Activated B cell treated with CpG ODN at 0.5 μM for 24 hours (primary cell): ENCODE data around the gene ATP13A5. TPM values are rescaled to one million over a fixed set of nuclear protein-coding genes. Genes with fewer than 3 reads are reported as not detected.

ENCODE experiments used
- ATAC-seq: fragments of 200-7000 bp; cut with Tn5 transposase; one replicate; pipeline ENCODE4 v1.10.0; 2021; ENCODE audit warnings: low read depth, mild to moderate bottlenecking, moderate library complexity
- CTCF ChIA-PET: fragments of 350-600 bp; sonication (Branson Sonifier 250); formaldehyde crosslinking; loops from one replicate; lab custom pipeline; 2021; ENCODE audit warnings: antibody characterized with exemption; lab: Charles Lee
- POLR2A ChIA-PET: fragments of 350-600 bp; sonication (Branson Sonifier 250); formaldehyde crosslinking; loops from one replicate; lab custom pipeline; 2021; ENCODE audit warnings: antibody characterized with exemption; lab: Charles Lee
- DNase-seq: peaks from one replicate; pipeline ENCODE4 v3.0.0; 2022
- H3K27ac Mint-ChIP-seq: one replicate; pipeline ENCODE4 v1.8.0; 2020; ENCODE audit warnings: mixed read lengths
- H3K27me3 Mint-ChIP-seq: one replicate; pipeline ENCODE4 v1.8.0; 2021; ENCODE audit warnings: mixed read lengths
- H3K36me3 Mint-ChIP-seq: one replicate; pipeline ENCODE4 v1.8.0; 2021; ENCODE audit warnings: low read depth, mixed read lengths
- H3K4me1 Mint-ChIP-seq: one replicate; pipeline ENCODE4 v1.8.0; 2021; ENCODE audit warnings: mixed read lengths
- H3K4me3 Mint-ChIP-seq: one replicate; pipeline ENCODE4 v1.8.0; 2020; ENCODE audit warnings: mild to moderate bottlenecking, mixed read lengths
- H3K9me3 Mint-ChIP-seq: one replicate; pipeline ENCODE4 v1.8.0; 2020; ENCODE audit warnings: mixed read lengths
- intact Hi-C: fragments of 100-400 bp; cut with micrococcal nuclease; formaldehyde crosslinking; loops from one replicate; pipeline ENCODE4 v1.15.1; 2024
- total RNA-seq: library from RNA; stranded (reverse); gene quantifications from 2 replicates; pipeline ENCODE4 v1.2.3, GENCODE V29; 2022
- TF ChIP-seq, protein P1 (sequence below): fragments of 200-600 bp; IDR thresholded peaks from one replicate; pipeline ENCODE4 v1.8.0; 2022; ENCODE audit warnings: antibody characterized with exemption, mild to moderate bottlenecking

The ATP13A5 gene
- total RNA-seq, 1 donor from 2014 or later: not detected

DNA sequence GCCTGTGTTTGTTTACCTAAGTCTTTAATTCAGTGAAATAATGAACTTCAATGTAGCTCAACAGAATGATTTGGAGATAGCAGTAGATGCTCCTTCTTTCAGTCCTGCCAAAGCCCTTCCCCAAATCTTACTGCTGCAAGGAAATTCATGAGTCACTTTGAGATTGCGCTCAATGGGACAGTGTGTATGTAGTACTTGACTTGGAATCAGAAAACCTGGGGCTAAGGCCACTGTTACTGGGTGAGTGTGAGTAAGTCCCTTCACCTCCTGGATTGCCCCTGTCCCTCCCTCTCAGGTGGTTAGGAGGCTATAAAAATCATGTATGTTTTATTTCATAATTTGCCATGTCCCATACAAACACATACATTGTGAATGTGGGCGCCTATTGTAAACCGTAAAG lies 29.9 kb downstream of the ATP13A5 start:
- DNase-seq: no peak

DNA sequence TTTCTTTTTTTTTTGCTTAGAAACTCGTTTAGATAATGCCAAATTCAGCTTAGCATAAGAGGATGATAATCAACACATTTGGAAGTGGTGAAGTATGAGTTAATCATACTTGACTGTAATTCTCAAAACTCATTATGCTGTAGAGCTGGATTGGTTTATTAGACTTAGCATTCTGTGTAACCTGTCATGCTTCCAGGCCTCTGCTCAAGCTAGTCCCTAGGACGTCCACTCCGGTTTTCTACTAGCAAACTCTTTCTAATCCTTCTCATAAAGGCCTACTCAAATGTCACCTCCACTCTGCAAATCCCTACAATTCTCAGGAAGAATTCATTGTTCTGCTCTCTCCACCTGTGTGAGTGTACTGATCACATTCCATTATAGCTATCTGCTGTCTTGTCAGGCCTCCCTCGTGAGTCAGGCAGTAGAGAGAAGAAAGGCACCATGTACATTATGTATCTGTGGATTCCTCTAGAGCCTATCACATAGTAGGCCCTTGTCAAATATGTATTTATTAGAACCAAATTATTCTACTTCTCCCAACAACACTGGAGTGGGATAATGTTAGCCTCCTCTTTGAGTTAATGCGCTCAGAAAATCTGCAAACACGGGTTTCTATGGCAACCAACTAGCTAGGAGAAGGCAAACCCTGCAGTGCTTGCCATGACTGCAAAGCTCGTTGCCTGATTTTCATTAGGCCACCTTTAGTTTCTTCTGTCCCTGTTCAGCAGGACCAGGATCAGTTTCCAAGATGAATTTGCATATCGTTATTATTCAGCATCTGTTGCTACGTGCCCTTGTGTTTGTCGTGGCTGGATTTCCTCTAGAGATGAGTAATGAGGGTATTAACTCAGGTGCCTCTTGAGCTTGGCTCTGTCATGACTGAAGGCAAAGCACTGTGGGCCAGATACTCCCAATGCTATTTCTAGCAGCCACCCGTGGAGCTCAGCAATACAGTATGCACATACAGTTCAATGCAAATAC lies 30.7 kb downstream of the ATP13A5 start:
- POLR2A ChIA-PET: no interaction called here
- TF ChIP-seq, protein P1, sequence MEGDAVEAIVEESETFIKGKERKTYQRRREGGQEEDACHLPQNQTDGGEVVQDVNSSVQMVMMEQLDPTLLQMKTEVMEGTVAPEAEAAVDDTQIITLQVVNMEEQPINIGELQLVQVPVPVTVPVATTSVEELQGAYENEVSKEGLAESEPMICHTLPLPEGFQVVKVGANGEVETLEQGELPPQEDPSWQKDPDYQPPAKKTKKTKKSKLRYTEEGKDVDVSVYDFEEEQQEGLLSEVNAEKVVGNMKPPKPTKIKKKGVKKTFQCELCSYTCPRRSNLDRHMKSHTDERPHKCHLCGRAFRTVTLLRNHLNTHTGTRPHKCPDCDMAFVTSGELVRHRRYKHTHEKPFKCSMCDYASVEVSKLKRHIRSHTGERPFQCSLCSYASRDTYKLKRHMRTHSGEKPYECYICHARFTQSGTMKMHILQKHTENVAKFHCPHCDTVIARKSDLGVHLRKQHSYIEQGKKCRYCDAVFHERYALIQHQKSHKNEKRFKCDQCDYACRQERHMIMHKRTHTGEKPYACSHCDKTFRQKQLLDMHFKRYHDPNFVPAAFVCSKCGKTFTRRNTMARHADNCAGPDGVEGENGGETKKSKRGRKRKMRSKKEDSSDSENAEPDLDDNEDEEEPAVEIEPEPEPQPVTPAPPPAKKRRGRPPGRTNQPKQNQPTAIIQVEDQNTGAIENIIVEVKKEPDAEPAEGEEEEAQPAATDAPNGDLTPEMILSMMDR: no peak
- Mint-ChIP-seq H3K27me3 (peaks cover 2% of the 10 kb centered on the region), H3K27ac (no peak overlapping the region), H3K4me3 (no peak overlapping the region), H3K4me1 (no peaks in the 10 kb centered on the region), H3K36me3 (no peaks in the 10 kb centered on the region), H3K9me3 (no peaks in the 10 kb centered on the region)
- no peak for DNase-seq
- CTCF ChIA-PET: no interaction called here
- intact Hi-C loops: no loop called here
- no peak for ATAC-seq

More for the DNA sequence above, 29.9 kb downstream of the ATP13A5 start:
- H3K4me1 Mint-ChIP-seq: no peaks in the 10 kb centered on the region
- intact Hi-C loops: no loop called here
- POLR2A ChIA-PET: no interaction called here
- no peak overlapping the region for H3K4me3 Mint-ChIP-seq
- ATAC-seq: no peak
- H3K27me3 Mint-ChIP-seq: peaks cover 2% of the 10 kb centered on the region
- H3K9me3 Mint-ChIP-seq: no peaks in the 10 kb centered on the region
- CTCF ChIA-PET: no interaction called here
- H3K27ac Mint-ChIP-seq: no peak overlapping the region
- TF ChIP-seq, protein P1: no peak
- no peaks in the 10 kb centered on the region for H3K36me3 Mint-ChIP-seq

DNA sequence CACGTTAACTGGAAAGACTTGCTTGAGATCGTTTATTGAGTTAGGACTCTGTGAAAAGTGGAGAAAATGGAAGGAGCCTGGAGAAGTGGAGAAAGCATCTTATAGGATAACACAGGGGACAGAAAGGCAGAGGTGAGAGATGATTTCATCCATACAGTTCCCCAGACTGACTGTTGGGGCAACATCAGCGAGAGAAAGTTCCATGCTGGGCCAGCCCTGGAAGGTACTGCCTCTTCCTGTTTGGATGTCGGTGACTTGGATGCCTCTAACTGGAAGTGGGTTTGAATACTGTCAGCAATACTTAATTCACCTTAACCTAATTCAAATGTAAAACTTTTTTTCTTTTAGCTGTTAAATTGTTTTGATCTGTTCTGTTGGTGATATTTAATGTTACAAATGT lies 32.3 kb downstream of the ATP13A5 start:
- no peak for ATAC-seq
- ChIA-PET CTCF (no interaction called here), POLR2A (no interaction called here)
- H3K9me3 Mint-ChIP-seq: no peaks in the 10 kb centered on the region
- H3K36me3 Mint-ChIP-seq: no peaks in the 10 kb centered on the region
- TF ChIP-seq, protein P1: no peak
- H3K27me3 Mint-ChIP-seq: peaks cover 2% of the 10 kb centered on the region
- no peak overlapping the region for H3K27ac Mint-ChIP-seq
- no peak overlapping the region for H3K4me3 Mint-ChIP-seq
- DNase-seq: no peak
- intact Hi-C loops: no loop called here
- no peaks in the 10 kb centered on the region for H3K4me1 Mint-ChIP-seq

DNA sequence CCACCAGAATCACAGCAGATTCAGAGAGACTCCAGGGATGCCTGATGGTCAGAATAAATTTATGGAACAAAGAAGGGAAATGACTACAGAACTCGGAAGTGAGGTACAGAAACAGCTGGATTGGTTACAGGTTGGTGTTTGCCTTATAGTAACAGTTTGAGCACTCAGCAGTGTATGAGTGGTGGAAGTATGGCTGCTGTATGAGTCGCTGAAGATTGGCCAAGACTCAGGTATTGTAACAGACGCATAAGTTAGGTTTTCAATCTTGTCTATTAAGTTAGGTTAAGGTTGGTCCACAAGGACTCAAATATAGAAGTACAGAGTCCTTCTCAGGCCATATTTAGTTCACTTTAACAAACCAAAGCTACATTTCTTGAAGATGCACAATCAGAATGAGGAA lies 33.1 kb downstream of the ATP13A5 start:
- ATAC-seq (no peak), DNase-seq (no peak)
- intact Hi-C loops: no loop called here
- no peak overlapping the region for H3K27ac Mint-ChIP-seq
- ChIA-PET POLR2A (no interaction called here), CTCF (no interaction called here)
- H3K36me3 Mint-ChIP-seq: no peaks in the 10 kb centered on the region
- no peaks in the 10 kb centered on the region for H3K9me3 Mint-ChIP-seq
- TF ChIP-seq, protein P1: no peak
- H3K4me1 Mint-ChIP-seq: no peaks in the 10 kb centered on the region
- H3K27me3 Mint-ChIP-seq: peaks cover 2% of the 10 kb centered on the region
- no peak overlapping the region for H3K4me3 Mint-ChIP-seq

DNA sequence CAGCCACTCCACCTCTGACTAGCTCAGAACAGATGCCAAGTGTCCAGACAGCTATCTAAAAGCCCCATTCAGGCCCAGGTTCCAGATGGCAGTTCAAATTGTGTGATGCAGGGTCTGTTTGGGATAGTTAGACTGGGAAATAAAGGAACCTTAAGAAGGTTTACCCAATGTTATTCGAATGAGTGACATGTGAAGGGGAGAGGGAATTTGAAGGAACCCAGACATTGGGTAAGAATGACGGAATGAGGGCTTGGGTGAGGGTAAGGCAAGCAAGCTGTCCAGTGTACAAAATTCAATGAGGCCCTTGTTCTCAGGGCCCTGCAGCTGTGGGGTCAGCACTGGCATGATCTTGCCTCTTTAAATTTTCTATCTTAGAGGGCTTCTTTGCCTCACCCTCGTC lies 34.1 kb downstream of the ATP13A5 start:
- H3K9me3 Mint-ChIP-seq: no peaks in the 10 kb centered on the region
- no peaks in the 10 kb centered on the region for H3K36me3 Mint-ChIP-seq
- peaks cover 3% of the 10 kb centered on the region for H3K27me3 Mint-ChIP-seq
- intact Hi-C loops: no loop called here
- TF ChIP-seq, protein P1: no peak
- no peak overlapping the region for H3K27ac Mint-ChIP-seq
- no peaks in the 10 kb centered on the region for H3K4me1 Mint-ChIP-seq
- DNase-seq (no peak), ATAC-seq (no peak)
- no peak overlapping the region for H3K4me3 Mint-ChIP-seq
- ChIA-PET POLR2A (no interaction called here), CTCF (no interaction called here)
